ENCODE results near the gene RILP.

The RILP gene

GRCh38 chr17:1650731-1651558, 1.3 kb upstream of the RILP start:
- H3K27ac ChIP-seq (ENCODE audit: low read depth, low read length): no peak overlapping the region
- H3K4me3 ChIP-seq (ENCODE audit: low read length): no peak overlapping the region
- H3K4me2 ChIP-seq (ENCODE audit: low read length): no peak overlapping the region
- no peak for TF ChIP-seq CTCF (IDR thresholded peaks at IDR 0.05; ENCODE audit: low read depth, low read length, poor library complexity, severe bottlenecking)
- TF ChIP-seq EZH2phosphoT487 (IDR thresholded peaks at IDR 0.05; ENCODE audit: borderline replicate concordance, low read length): no peak
- no peaks in the 10 kb centered on the region for H3K79me2 ChIP-seq (ENCODE audit: control insufficient read depth, low read length)
- no peaks in the 10 kb centered on the region for H3K27me3 ChIP-seq (ENCODE audit: control insufficient read depth, low read length)
- peaks cover 21% of the 10 kb centered on the region for H3K4me1 ChIP-seq (ENCODE audit: control insufficient read depth, low read length)
- no peaks in the 10 kb centered on the region for H3K9me2 ChIP-seq (replicated peaks; ENCODE audit: control insufficient read depth, low read length)
- peaks cover 19% of the 10 kb centered on the region for H3F3A ChIP-seq (ENCODE audit: control insufficient read depth, insufficient read depth)
- no peaks in the 10 kb centered on the region for H3K9me3 ChIP-seq (ENCODE audit: control insufficient read depth, insufficient read depth, low read length)
- peaks cover 60% of the 10 kb centered on the region for H3K36me3 ChIP-seq (ENCODE audit: control insufficient read depth, low read length)
- 0 out of 2 replicates have a peak, but pooled peaks cover 5% of the 10 kb centered on the region for H4K20me1 ChIP-seq (ENCODE audit: control insufficient read depth, insufficient read depth, low read depth, low read length)

DNA sequence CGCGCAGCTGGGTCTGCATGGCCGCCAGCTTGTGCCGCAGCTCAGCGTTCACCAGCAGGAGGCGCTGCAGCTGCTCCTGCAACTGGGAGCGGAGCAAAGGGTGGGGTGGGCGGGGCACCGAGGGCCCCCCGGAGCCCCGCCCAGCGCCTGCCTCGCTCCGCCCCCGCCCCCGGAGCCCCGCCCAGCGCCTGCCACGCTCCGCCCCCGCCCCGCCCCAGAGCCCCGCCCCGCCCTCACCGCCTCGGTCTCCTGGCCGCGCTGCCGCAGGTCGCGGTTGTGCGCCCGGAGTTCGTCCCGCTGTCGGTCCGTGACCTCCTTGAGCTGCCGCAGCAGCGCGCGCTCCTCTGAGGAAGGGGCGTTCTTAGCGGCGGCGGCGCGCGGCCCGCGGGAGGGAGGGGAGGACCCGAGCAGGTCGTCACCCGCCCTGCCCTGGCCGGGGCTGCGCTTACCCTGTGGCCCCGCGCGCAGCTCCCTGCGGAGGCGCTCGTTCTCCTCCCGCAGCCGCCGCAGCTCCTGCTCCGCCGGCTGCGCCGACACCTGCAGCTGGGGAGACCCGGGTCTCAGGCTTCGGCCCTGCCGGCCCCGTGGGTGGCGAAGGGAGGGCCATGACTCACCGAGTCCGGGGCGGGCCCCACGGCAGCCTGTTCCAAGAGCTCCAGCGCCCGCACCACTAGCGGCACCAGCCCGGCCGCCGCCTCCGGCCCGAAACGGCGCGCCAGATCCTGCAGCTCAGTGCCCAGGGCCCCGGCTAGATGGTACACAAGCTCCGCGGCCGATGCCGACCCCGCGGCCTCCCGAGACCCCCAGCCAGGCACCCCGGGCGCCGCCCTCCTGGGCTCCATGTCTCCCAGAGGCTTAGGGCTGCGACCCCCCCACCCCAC, 463 bp downstream of the RILP start:
- H4K20me1 ChIP-seq (ENCODE audit: control insufficient read depth, insufficient read depth, low read depth, low read length): 0 out of 2 replicates have a peak, but pooled peaks cover 5% of the 10 kb centered on the region
- no peaks in the 10 kb centered on the region for H3K27me3 ChIP-seq (ENCODE audit: control insufficient read depth, low read length)
- peaks cover 19% of the 10 kb centered on the region for H3F3A ChIP-seq (ENCODE audit: control insufficient read depth, insufficient read depth)
- peaks cover 37% of the 10 kb centered on the region for H3K4me1 ChIP-seq (ENCODE audit: control insufficient read depth, low read length)
- TF ChIP-seq CTCF (IDR thresholded peaks at IDR 0.05; ENCODE audit: low read depth, low read length, poor library complexity, severe bottlenecking) (no peak), EZH2phosphoT487 (IDR thresholded peaks at IDR 0.05; ENCODE audit: borderline replicate concordance, low read length) (no peak)
- H3K4me3 ChIP-seq (ENCODE audit: low read length): peak overlapping the region; percentile 78
- H3K9me3 ChIP-seq (ENCODE audit: control insufficient read depth, insufficient read depth, low read length): no peaks in the 10 kb centered on the region
- peak overlapping the region; percentile 94 for H3K4me2 ChIP-seq (ENCODE audit: low read length)
- no peaks in the 10 kb centered on the region for H3K9me2 ChIP-seq (replicated peaks; ENCODE audit: control insufficient read depth, low read length)
- no peaks in the 10 kb centered on the region for H3K79me2 ChIP-seq (ENCODE audit: control insufficient read depth, low read length)
- peak overlapping the region; percentile 46 for H3K27ac ChIP-seq (ENCODE audit: low read depth, low read length)
- peaks cover 46% of the 10 kb centered on the region for H3K36me3 ChIP-seq (ENCODE audit: control insufficient read depth, low read length)

GRCh38 chr17:1648173-1648962, 1.3 kb downstream of the RILP start:
- Histone ChIP-seq H3K79me2 (ENCODE audit: control insufficient read depth, low read length) (no peaks in the 10 kb centered on the region), H3K9me3 (ENCODE audit: control insufficient read depth, insufficient read depth, low read length) (no peaks in the 10 kb centered on the region), H3K4me2 (ENCODE audit: low read length) (peak overlapping the region; percentile 94), H3F3A (ENCODE audit: control insufficient read depth, insufficient read depth) (peaks cover 16% of the 10 kb centered on the region), H3K4me1 (ENCODE audit: control insufficient read depth, low read length) (peaks cover 46% of the 10 kb centered on the region), H3K4me3 (ENCODE audit: low read length) (peak overlapping the region; percentile 69), H3K36me3 (ENCODE audit: control insufficient read depth, low read length) (peaks cover 38% of the 10 kb centered on the region), H3K27ac (ENCODE audit: low read depth, low read length) (no peak overlapping the region), H4K20me1 (ENCODE audit: control insufficient read depth, insufficient read depth, low read depth, low read length) (0 out of 2 replicates have a peak, but pooled peaks cover 5% of the 10 kb centered on the region), H3K9me2 (replicated peaks; ENCODE audit: control insufficient read depth, low read length) (no peaks in the 10 kb centered on the region), H3K27me3 (ENCODE audit: control insufficient read depth, low read length) (no peaks in the 10 kb centered on the region)
- TF ChIP-seq EZH2phosphoT487 (IDR thresholded peaks at IDR 0.05; ENCODE audit: borderline replicate concordance, low read length) (no peak), CTCF (IDR thresholded peaks at IDR 0.05; ENCODE audit: low read depth, low read length, poor library complexity, severe bottlenecking) (peak; percentile 65)
